Adrenal gland (tissue), 5 donors: ENCODE results near the gene NOD2.

Source experiments
- CTCF ChIP-seq, 6 experiments: fragments of 450-650 bp in 4 of 6; fragments of 200-600 bp in 2 of 6; sonication (generic) in 1 of 6; IDR thresholded peaks; 1 replicate in 5 of 6; 2 replicates in 1 of 6; pipeline versions ENCODE4 v1.5.1 to v1.8.0; 2016 to 2021; ENCODE audit warnings: antibody characterized with exemption in 6 of 6, mild to moderate bottlenecking in 2 of 6, moderate library complexity in 1 of 6
- POLR2A ChIP-seq, 2 donors: fragments of 450-650 bp; IDR thresholded peaks; one replicate each; pipeline ENCODE4 v1.6.1; 2017; ENCODE audit warnings: antibody characterized with exemption in 2 of 2, mild to moderate bottlenecking in 2 of 2, moderate library complexity in 1 of 2
- donor health status: DM: no; HTN: no; CAD: no.

GRCh38 chr16:50695017-50696000 is 1.9 kb downstream of the NOD2 start:
- TF ChIP-seq CTCF (IDR thresholded peaks at IDR 0.05) (no peak), POLR2A (IDR thresholded peaks at IDR 0.05) (no peak)
